Activated CD8-positive, alpha-beta memory T cell treated with anti-CD3 and anti-CD28 coated beads, Interleukin-2, amount 50 U/mL, for 48 hours (primary cell): ENCODE results near the gene VTN.

Experiments used
- DNase-seq: peaks from one replicate; pipeline ENCODE4 v3.0.0-alpha.2; 2020

The VTN gene

GRCh38 chr17:28394337-28395116 lies 24.4 kb upstream of the VTN start:
- no peak for DNase-seq

DNA sequence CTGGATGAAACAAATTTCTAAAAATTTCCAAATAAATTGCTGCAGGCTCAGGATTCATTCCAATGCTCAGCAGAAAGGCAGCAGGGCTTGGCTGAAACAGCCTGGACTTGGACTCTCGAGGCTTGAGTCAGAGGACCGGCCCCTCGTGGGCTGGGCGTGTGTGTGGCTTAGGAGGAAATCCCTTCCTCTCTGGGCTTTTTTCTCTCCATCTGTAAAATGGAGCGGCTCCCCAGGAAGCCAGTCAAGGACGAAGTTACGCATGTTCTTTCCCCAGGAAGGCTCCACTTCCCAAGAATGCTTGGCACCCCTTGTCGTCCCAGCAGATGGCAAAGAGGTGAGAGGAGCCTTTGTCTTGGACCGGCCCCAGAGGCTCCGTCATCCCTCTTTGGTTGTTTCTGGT lies 22.4 kb upstream of the VTN start:
- no peak for DNase-seq

DNA sequence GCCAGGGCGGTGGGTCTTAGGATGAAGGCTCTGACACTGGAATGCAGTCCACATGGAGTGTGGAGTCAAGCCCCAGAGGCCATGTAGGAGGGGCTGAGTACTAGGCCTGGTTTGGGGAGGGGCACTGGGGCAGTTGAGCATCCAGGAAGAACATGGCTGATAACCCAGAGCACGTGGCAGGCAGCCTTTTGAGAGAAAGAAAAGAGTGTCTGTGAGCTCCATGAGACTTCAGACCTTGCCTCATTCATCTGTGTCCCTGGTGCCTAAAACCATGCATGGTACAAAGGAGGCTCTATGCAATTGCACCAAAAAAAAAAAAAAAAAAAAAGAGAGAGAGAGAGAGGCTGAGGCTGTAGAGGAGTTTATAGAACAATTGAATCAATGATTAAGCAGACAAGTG lies 21.3 kb upstream of the VTN start:
- DNase-seq = no peak

- no peak for DNase-seq
Observed at GRCh38 chr17:28390984-28391383, 20.9 kb upstream of the VTN start.

GRCh38 chr17:28390563-28390962 lies 20.5 kb upstream of the VTN start:
- no peak for DNase-seq

- DNase-seq = no peak
Observed at GRCh38 chr17:28390141-28390540, 20.0 kb upstream of the VTN start.

DNA sequence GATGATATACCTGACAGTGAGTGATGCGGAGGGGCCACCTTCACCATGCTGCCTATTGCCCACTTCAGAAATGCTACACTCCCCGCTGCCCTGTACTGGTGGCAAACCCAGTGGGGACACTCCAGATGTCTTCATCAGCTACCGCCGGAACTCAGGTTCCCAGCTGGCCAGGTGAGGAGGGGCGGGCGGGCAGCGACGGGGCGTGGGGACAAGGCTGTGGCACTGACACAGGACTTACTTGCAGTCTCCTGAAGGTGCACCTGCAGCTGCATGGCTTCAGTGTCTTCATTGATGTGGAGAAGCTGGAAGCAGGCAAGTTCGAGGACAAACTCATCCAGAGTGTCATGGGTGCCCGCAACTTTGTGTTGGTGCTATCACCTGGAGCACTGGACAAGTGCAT lies 18.0 kb upstream of the VTN start:
- no peak for DNase-seq

GRCh38 chr17:28386391-28386790 lies 16.3 kb upstream of the VTN start:
- DNase-seq = no peak

DNA sequence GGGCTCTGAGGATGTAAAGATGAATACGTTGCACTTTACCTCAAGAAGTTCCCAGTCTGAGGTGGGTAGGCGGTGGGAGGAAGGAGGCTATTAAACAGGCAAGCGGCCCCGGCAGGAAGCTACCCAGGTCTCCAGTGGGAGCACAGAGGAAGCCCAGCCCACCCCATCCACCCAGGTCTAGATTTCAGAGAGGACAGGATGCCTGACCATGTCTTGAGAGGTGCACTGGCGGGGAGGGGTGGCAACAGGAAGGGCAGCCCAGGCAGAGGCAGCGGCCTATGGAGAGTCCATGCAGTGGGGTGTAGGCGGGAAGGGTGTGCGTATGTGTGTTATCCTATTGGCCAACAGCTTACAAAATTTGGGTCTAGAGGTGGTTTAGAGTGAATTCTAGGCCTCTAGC lies 15.3 kb upstream of the VTN start:
- no peak for DNase-seq

GRCh38 chr17:28385037-28385400 lies 14.9 kb upstream of the VTN start:
- DNase-seq = no peak

GRCh38 chr17:28384281-28385036 lies 14.4 kb upstream of the VTN start:
- DNase-seq = peak; percentile 83

- DNase-seq = no peak
Observed at GRCh38 chr17:28381141-28381825, 11.2 kb upstream of the VTN start.

- no peak for DNase-seq
Observed at GRCh38 chr17:28379814-28380801, 10.0 kb upstream of the VTN start.

DNA sequence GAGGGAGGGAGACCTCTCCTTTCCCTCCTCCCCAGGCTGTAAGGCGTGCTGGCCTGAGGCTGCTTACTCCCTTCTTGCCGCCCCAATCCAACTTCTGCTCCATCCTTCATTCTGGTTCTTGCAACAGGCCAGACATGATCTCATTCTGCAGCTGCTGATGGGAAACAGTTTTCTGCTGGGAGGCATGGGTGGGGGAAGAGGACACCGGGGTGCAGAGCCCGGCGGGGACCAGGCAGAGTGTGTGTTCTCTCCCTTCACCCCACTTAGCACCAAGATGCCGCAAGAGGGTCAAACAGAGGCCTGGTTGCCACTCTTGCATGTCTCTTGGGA lies 2.8 kb upstream of the VTN start:
- no peak for DNase-seq

DNA sequence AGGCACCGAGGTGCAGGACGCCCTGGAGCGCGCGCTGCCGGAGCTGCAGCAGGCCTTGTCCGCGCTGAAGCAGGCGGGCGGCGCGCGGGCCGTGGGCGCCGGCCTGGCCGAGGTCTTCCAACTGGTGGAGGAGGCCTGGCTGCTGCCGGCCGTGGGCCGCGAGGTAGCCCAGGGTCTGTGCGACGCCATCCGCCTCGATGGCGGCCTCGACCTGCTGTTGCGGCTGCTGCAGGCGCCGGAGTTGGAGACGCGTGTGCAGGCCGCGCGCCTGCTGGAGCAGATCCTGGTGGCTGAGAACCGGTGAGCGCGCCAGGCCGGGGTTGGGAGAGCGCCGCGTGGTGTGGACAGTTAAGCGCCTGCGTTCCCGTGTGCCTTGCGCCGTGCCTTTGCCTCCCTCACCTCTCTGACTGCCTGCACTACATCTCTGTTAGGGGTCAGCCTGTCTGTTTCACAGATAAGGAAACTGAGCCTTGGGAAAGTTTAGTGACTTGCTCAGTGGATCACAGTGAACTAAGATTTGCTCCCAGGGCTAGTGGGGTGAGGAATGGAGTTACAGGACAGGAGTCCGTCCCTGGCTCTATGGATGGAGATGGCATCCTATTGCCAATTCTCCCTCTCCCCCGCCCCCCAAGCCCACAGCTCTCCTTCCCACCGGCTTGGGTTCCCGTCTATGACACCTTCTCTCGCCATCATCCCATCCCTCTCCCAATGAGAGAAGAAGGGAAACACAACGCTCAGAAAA lies 2.3 kb upstream of the VTN start:
- no peak for DNase-seq

- DNase-seq = peak; percentile 94
Observed at GRCh38 chr17:28371245-28372202, 1.4 kb upstream of the VTN start, which contains the start of gene SARM1. SARM1 (plus strand) TSS chr17:28371694; CDS start chr17:28372033, 339 bp downstream.

- DNase-seq = no peak
Observed at GRCh38 chr17:28370744-28371103, 617 bp upstream of the VTN start.

- DNase-seq = no peak
Observed at GRCh38 chr17:28369684-28370034, 448 bp downstream of the VTN start.

DNA sequence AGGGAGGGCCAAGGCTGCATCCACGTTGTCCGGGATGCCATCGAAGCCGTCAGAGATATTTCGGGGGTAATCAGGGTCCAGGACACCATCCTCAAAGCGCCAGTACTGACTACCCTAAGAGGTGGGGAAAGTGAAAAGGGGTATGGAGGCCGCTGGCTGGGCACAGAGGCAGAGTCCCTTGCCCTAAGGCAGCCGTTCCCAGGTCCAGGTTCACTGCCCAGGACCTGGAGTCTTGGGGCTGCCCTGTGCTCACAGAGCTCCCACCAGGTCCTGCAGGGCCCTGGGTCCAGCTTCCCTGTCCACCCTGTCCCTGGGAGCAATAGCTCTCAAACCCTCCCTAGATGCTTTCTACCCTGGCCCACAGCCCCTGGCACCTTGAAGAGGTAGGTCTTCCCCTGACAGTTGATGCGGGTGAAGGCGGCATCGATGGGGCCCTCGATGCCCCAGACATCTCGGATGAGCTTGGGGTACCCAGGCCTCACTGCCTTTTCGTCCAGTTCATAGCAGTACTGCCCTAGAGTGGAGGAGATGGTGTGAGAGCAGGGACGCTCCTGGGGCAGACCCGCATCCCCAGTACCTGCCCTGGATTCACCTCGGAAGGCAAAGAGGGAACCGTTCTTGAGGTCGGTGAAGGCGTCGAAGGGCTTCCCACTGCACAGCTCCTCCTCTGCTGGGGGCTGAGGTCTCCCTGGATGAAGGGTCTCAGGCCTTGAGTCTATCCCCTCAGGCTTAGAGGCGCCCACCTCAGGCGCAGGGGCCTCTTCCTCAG lies 1.0 kb downstream of the VTN start:
- DNase-seq = no peak

DNA sequence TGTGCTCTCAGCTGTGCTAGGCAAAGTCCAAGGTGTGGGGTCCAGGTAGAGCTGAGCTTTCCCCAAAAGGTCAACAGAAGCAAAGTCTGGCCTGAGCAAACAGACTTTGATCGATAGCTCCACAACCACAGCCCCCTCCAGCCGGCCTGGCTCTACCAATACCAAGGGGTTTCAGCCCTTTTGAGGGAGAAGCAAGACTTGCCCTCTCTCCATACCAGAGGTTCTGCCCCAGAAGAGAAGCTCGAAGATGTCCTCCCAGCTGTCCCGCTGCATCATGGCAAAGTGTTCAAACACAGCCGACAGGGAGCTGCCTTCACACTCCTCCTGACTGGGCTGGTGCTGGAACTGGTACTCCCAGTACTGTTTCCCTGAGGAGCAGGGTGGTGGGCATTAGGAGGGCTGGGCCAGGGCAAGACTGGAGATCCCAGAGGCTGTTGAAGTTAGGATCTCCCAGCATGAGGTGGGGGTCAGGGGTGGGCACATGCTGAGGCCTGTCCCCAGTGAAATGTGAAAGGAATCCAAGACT lies 1.7 kb downstream of the VTN start:
- no peak for DNase-seq
